Common myeloid progenitor, CD34-positive (primary cell): Measurements from ENCODE around the gene FANCC.
A peak's percentile ranks its signal among the peaks of the same experiment; 100 is the strongest.

Experiments
- CTCF ChIA-PET: fragments of 350-600 bp; sonication (Branson Sonifier 250); formaldehyde crosslinking; loops from one replicate; lab custom pipeline; 2021; ENCODE audit warnings: antibody characterized with exemption; lab: Charles Lee
- POLR2A ChIA-PET: fragments of 350-600 bp; sonication (Branson Sonifier 250); formaldehyde crosslinking; loops from one replicate; lab custom pipeline; 2021; ENCODE audit warnings: antibody characterized with exemption; lab: Charles Lee
- DNase-seq, 3 donors: peaks; one replicate each; pipeline versions ENCODE4 v3.0.0 to v3.0.0-alpha.2; 2013
- H3K27ac ChIP-seq, 2 experiments: 1 replicate in 1 of 2; 2 replicates in 1 of 2; pipeline ENCODE4 v1.7.0; 2013; ENCODE audit warnings: inconsistent platforms in 2 of 2, low read length in 2 of 2, mild to moderate bottlenecking in 2 of 2, low read depth in 1 of 2, moderate library complexity in 1 of 2; ENCODE audit not compliant: severe bottlenecking in 2 of 2, insufficient read depth in 1 of 2, poor library complexity in 1 of 2
- H3K27me3 ChIP-seq, 5 experiments: replicated peaks in 2 of 5; 1 replicate in 3 of 5; 2 replicates in 2 of 5; pipeline versions ENCODE4 v1.6.1 to v1.7.0; 2013; ENCODE audit warnings: low read length in 4 of 5, mild to moderate bottlenecking in 2 of 5, moderate library complexity in 2 of 5, inconsistent platforms in 1 of 5; ENCODE audit not compliant: insufficient read depth in 5 of 5, control insufficient read depth in 4 of 5
- H3K36me3 ChIP-seq, 4 experiments: 1 replicate in 2 of 4; 2 replicates in 2 of 4; pipeline versions ENCODE4 v1.6.1 to v1.7.0; 2013; ENCODE audit warnings: low read length in 3 of 4, control low read depth in 1 of 4, mild to moderate bottlenecking in 1 of 4; ENCODE audit not compliant: control insufficient read depth in 4 of 4, insufficient read depth in 4 of 4
- H3K4me1 ChIP-seq, 4 experiments: 1 replicate in 3 of 4; 2 replicates in 1 of 4; pipeline versions ENCODE4 v1.6.1 to v1.7.1; 2013; ENCODE audit warnings: low read length in 3 of 4, mild to moderate bottlenecking in 3 of 4, control low read depth in 1 of 4, inconsistent platforms in 1 of 4, moderate library complexity in 1 of 4; ENCODE audit not compliant: control insufficient read depth in 4 of 4, insufficient read depth in 4 of 4; ENCODE audit errors: control extremely low read depth in 1 of 4
- H3K4me3 ChIP-seq, 7 experiments: 1 replicate in 4 of 7; 2 replicates in 3 of 7; pipeline versions ENCODE4 v1.5.1 to v1.7.0; 2013; ENCODE audit warnings: mild to moderate bottlenecking in 7 of 7, low read length in 6 of 7, moderate library complexity in 6 of 7, inconsistent platforms in 2 of 7, low read depth in 2 of 7, control low read depth in 1 of 7; ENCODE audit not compliant: insufficient read depth in 4 of 7, control insufficient read depth in 1 of 7; ENCODE audit errors: extremely low read depth in 1 of 7
- H3K9me3 ChIP-seq, 5 experiments: 1 replicate in 4 of 5; 2 replicates in 1 of 5; pipeline versions ENCODE4 v1.6.1 to v1.7.1; 2013; ENCODE audit warnings: low read length in 4 of 5, mild to moderate bottlenecking in 2 of 5, inconsistent platforms in 1 of 5, low read depth in 1 of 5, moderate library complexity in 1 of 5; ENCODE audit not compliant: control insufficient read depth in 4 of 5, insufficient read depth in 2 of 5; ENCODE audit errors: control extremely low read depth in 1 of 5
- WGBS: methylation state at CpG from one replicate; pipeline ENCODE4 v1.1.5; 2013; ENCODE audit not compliant: insufficient coverage; 5-methylcytosine and 5-hydroxymethylcytosine counted together

The FANCC gene

DNA sequence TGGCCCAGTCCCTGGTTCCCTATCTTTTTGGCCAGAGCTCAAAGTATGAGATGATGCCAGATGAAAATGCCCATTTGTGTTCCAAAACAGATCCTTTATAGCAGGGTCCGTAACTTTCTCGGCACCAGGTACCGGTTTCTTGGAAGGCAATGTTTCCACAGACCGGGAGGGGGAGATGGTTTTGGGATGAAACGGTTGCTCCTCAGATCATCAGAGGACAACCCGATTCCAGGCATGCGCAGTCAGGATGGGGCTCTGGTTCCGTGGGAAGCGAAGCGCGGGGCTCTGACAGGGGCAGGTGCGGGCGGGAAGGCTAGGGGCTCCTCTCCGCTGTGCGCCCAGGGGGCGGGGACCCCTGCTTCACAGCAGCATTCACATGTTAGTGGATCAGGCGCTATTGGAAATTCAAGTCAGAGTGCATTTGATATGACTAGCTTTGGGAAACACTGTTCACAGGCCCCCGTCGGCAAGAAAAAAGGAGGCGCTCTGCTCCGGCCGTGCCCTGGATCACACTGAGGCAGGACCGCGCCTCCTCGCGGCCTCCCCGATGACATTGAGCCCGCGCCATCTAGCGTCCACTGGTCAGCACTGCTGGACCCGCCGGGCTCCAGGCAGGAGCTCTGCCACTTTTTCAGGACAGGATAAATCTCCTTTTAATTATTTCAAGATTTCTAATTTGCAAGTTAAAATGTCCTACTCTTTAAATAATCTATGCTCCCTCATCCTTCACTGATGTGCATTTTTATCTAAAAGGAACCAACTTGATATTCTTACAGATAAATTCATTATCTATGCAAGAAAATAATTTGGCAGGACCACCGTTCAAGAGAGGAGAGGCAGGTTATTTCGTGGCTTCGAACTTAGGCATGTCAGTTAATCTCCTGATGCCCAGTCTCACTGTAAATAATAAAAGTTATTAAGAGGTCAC, 190.0 kb downstream of the FANCC start:
- peak; percentile 61 to 76 (median 75) for DNase-seq
- Histone ChIP-seq H3K4me3 (peak overlapping the region in 4 of 7 experiments; percentile 13 to 71 (median 44)), H3K36me3 (peaks cover 0 to 3% (median 0%) of the 10 kb centered on the region in 4 experiments), H3K4me1 (peaks cover 0 to 6% (median 1%) of the 10 kb centered on the region in 4 experiments), H3K9me3 (no peaks in the 10 kb centered on the region), H3K27me3 (no peaks in the 10 kb centered on the region), H3K27ac (no peak overlapping the region)
- CTCF ChIA-PET, result interaction anchor here (0.6 to 7.6 kb wide), 28 partner anchors 10 to 1090 kb away, joined by 3 to 67 read pairs (median 4); no protein-coding TSS in a partner anchor
- 29% methylated on average over 32 of the region's 35 CpGs for whole genome bisulfite sequencing
- POLR2A ChIA-PET, result no interaction called here

DNA sequence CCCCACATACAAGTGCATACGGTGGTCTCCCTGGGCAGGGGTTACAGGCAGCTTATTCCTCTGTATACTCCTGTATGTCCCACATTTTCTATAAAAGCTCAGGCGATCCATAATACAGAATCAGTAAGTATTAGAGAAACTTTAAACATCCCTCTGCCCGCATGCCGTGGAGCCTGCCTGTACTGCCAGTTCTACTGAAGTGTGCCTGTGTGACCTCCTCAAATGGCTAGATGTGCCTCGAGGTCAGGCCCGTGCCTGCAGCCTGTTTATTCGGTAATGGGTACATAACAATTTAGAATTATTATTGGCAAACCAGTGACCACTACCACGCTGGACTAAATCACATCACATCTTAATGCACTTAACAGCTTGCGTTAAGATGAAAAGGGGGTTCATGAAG, 190.8 kb downstream of the FANCC start:
- POLR2A ChIA-PET, result no interaction called here
- 100% methylated on average over 4 of the region's 9 CpGs for WGBS
- peaks cover 0 to 3% (median 0%) of the 10 kb centered on the region in 4 experiments for H3K36me3 ChIP-seq

DNA sequence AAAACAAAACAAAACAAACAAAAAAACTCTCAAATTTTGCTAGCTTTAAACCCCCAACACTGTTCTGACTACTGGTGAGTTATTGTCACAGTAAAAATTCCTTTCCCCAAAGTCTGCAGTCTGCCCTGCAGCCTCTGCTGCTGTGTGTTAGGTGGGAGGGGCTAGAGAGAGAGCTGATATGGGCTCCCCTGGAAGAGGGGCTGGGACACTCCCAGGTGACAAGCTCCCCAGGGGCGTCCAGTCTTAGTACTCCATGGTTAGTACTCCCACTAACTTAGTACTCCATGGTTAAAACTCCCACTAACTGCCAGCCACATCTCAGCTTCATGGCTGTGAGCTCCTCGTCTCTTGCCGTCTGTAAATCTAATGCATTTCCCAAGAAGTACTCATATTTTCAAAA, 191.9 kb downstream of the FANCC start:
- ChIA-PET CTCF (interaction anchor here (1.2 to 7.6 kb wide), 7 partner anchors 13 to 1092 kb away, joined by 3 to 58 read pairs (median 5); no protein-coding TSS in a partner anchor), POLR2A (no interaction called here)
- Histone ChIP-seq H3K27ac (no peak overlapping the region), H3K4me1 (peaks cover 0 to 4% (median 1%) of the 10 kb centered on the region in 4 experiments), H3K36me3 (peaks cover 0 to 3% (median 0%) of the 10 kb centered on the region in 4 experiments), H3K27me3 (no peaks in the 10 kb centered on the region), H3K4me3 (no peak overlapping the region), H3K9me3 (no peaks in the 10 kb centered on the region)
- WGBS, result no CpG with 5 or more reads among the region's 3 CpGs
- DNase-seq, result no peak

More for the DNA sequence above, 190.8 kb downstream of the FANCC start:
- Histone ChIP-seq H3K27ac (no peak overlapping the region), H3K4me3 (no peak overlapping the region), H3K27me3 (no peaks in the 10 kb centered on the region), H3K4me1 (peaks cover 0 to 6% (median 1%) of the 10 kb centered on the region in 4 experiments), H3K9me3 (no peaks in the 10 kb centered on the region)
- CTCF ChIA-PET, result interaction anchor here (0.6 to 7.6 kb wide), 18 partner anchors 11 to 1091 kb away, joined by 3 to 58 read pairs (median 4); no protein-coding TSS in a partner anchor
- no peak for DNase-seq

DNA sequence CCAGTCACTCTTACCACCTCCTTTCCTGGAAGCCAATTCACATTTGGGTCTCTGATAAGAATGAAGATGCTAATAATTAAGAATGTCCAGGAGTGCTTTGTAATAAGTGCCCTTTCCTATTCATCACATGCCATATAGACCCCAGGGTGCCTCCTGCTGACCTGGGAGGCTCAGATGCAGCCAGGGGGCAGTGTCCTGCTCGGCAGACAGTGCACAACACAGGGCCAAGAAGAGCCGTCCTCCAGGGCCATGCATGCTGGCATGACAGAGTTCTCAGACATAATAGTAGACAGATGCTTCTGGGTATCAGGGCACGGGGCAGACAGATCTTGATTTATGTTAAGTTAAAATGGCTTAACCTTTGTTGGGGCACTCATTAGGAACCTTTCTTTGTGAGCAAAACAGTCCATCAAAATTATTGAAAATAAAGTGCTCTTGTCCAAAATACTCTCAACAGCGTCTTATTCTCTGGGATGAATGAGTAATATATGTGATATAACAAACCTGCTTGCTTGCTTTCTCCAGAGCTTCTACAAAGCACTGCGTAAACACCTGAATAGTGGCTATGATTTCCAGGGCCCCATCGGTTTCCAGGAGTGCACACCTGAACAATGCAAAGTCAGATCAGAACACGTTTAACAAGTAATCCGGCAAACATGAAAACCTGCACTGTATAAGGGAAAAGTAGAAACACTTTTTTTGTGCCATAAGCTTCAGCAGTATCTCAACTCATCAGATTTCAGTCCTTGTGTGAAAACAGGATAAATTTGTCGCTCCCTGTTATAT, 192.7 kb downstream of the FANCC start:
- DNase-seq, result peak in 2 of 3 donors; percentile 6 to 13
- 96% methylated on average over 4 of the region's 9 CpGs for WGBS
- Histone ChIP-seq H3K27me3 (no peaks in the 10 kb centered on the region), H3K4me3 (no peak overlapping the region), H3K36me3 (peaks cover 0 to 3% (median 0%) of the 10 kb centered on the region in 4 experiments), H3K27ac (no peak overlapping the region), H3K4me1 (peaks cover 0 to 4% (median 1%) of the 10 kb centered on the region in 4 experiments), H3K9me3 (no peaks in the 10 kb centered on the region)
- ChIA-PET POLR2A (no interaction called here), CTCF (interaction anchor here (0.6 to 2.2 kb wide), 4 partner anchors 37 to 443 kb away, joined by 3 to 15 read pairs (median 4); no protein-coding TSS in a partner anchor)

DNA sequence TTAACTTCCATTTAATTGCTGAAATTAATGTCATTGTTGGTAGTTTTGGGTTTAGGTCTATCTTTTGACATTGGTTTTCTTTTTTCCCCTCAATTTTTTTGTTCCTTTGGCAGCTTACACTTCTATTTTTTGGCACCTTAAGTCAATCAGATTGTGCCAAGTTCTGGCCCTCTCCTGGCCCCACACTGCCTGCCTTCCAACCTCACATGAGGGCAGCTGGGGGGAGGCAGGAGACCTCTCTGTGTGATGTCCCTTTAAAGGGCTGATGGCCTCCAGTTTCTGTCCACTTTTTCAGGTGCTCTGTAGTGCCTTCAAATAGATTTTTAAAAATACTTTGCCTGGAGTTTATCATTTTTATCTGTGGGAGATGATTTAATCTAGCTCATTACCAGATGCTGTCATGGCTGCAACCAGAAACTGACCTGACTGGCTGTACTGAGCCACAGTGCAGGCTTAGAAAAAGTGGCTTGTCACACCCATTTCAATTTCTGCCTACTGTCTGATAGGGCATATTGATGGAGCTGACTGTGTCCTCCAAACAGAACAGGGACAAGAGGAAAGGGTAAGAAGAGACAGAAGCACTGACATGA, 196.6 kb downstream of the FANCC start:
- POLR2A ChIA-PET, result no interaction called here
- Histone ChIP-seq H3K27me3 (no peaks in the 10 kb centered on the region), H3K36me3 (peaks cover 0 to 3% (median 0%) of the 10 kb centered on the region in 4 experiments), H3K4me3 (no peak overlapping the region), H3K9me3 (no peaks in the 10 kb centered on the region), H3K4me1 (no peaks in the 10 kb centered on the region), H3K27ac (no peak overlapping the region)
- CTCF ChIA-PET, result interaction anchor here (0.8 kb wide), 2 partner anchors 9 to 11 kb away, joined by 3 to 6 read pairs; no protein-coding TSS in a partner anchor
- DNase-seq, result no peak

DNA sequence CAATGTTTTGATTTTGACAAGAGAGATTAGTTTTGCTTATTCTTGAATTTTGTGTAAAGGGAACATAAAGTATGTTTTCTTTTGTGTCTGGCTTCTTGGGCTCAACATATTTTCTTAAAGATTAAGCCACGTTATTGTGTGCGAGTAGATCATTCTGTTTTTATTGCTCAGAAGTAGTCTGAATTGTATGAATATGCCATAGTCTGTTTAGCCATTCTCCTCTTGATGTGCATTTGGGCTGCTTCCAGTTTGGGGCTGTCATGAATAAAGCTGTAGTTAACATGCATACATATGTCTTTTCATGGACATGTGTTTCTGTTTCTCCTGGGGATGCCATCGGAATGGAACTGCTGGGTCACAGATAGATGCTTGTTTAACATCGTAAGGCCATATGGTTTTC, 198.9 kb downstream of the FANCC start:
- ChIA-PET POLR2A (no interaction called here), CTCF (interaction anchor here (1.2 to 1.5 kb wide), 2 partner anchors 9 to 13 kb away, joined by 3 to 4 read pairs; no protein-coding TSS in a partner anchor)
- DNase-seq, result no peak
- Histone ChIP-seq H3K4me3 (no peak overlapping the region), H3K27me3 (no peaks in the 10 kb centered on the region), H3K9me3 (no peaks in the 10 kb centered on the region), H3K36me3 (no peaks in the 10 kb centered on the region), H3K27ac (no peak overlapping the region), H3K4me1 (no peaks in the 10 kb centered on the region)
- WGBS, result 97% methylated on average over 4 of the region's 4 CpGs
